Measurements from ENCODE around the gene C16orf46.

C16orf46 gene

DNA sequence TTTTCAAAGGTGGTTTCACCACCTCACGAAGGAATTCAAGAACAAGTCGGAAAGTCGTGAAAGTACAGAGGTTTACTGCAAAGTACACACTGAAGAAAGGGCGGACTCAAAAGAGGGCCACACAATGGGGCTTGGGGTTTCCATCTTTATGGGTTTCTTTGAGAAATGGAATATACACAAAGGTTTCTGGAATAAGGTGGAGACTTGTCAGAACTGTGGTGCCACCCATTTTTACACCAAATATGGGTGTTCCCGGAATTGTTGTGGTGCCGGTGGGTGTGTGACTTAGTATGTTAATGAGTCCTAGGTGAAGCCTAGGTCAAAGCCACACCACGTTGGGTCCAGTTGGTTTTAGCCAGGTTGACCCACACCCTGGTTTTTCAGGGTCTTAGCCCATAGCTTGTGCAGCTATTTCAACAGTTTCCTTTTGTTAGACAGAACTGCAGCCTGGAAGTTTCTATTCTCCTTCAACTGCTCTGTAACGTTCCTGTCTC lies 19.7 kb upstream of the C16orf46 start:
- H3K4me3 ChIP-seq (ENCODE audit: low read length), result peak overlapping the region; percentile 6; the same call in 1 of the 2 replicates
- TF ChIP-seq ZNF274 (IDR thresholded peaks at IDR 0.05; ENCODE audit: low read depth, low read length), result no peak

DNA sequence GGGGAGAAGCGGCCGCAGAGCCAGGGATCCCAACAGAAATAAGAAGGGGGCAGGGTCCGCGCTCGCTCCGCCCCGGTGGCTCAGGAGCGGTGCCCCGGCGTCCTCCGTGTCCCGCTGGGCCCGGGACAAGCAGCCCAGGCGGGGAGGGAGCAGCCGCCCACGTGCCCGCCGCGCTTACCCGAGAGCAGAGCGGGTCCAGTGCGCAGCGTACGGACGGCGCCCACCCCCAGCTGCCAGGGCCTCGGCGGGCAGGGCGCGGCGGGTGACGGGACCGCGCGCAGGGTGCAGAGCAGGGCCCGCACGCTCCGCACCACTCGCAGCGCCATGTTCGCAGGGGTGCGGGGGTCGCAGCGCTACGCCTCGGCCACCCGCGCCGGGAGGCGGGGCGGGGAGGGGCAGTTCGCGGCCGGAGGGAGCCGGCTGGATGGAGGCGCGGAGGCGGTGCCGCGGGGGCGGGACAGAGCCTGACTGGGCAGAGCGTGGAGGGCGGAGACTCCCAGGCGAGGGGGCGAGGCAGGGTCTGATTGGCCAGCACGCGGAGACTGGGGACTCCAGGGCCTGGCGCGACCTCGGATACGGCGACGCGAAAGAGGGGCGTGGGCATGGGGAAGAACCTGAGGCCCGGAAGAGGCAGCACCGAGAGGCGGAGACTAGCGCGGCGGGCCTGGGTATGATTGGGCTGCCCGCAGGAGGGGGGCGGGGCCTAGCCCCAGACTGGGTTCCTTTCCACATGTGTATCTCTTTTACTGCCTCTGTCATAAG lies 19.1 kb upstream of the C16orf46 start, which contains the start of gene GCSH:
Gene GCSH, minus strand, starts transcription at position 443 of the 762 bp plus-strand sequence. Its CDS starts 117 bp downstream, at position 326.
- H3K4me3 ChIP-seq (ENCODE audit: low read length), result peak within 1 kb of the TSS; percentile 95
- no peak for TF ChIP-seq ZNF274 (IDR thresholded peaks at IDR 0.05; ENCODE audit: low read depth, low read length)

DNA sequence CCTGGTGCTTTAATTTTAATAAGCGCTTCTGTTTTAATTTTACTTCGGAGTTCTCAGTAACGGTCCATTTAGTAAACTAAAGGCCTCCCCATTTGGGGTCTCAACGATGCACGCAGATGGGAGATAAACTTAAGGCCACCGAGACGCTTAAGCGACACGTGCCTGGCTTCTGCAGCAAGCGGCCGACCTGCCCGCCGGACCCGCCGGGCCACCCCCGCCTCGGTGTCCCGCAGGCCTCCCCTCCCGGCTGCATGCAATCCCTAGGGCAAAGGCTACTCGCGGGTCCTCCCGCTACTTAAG lies 18.6 kb upstream of the C16orf46 start:
- peak overlapping the region; percentile 95 for H3K4me3 ChIP-seq (ENCODE audit: low read length)
- no peak for TF ChIP-seq ZNF274 (IDR thresholded peaks at IDR 0.05; ENCODE audit: low read depth, low read length)

DNA sequence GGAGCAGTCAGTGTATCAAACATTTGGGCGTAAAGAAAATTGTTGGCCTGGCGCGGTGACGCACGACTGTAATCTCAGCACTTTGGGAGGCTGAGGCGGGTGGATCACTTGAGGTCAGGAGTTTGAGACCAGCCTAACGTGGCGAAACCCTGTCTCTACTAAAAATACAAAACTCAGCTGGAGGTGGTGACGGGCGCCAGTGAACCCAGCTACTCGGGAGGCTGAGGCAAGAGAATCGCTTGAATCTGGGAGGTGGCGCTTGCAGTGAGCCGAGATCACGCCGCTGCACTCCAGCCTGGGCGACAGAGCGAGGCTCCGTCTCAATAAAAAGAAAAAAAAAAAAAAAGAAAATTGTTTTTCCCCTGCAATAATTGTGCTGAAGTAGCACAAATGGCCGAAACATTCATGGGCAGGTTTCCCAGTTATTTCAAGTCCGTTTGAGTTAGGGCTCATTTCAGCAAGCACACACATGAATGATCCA lies 17.8 kb upstream of the C16orf46 start:
- no peak for TF ChIP-seq ZNF274 (IDR thresholded peaks at IDR 0.05; ENCODE audit: low read depth, low read length)
- no peak overlapping the region; the same call in 1 of the 2 replicates for H3K4me3 ChIP-seq (ENCODE audit: low read length)

DNA sequence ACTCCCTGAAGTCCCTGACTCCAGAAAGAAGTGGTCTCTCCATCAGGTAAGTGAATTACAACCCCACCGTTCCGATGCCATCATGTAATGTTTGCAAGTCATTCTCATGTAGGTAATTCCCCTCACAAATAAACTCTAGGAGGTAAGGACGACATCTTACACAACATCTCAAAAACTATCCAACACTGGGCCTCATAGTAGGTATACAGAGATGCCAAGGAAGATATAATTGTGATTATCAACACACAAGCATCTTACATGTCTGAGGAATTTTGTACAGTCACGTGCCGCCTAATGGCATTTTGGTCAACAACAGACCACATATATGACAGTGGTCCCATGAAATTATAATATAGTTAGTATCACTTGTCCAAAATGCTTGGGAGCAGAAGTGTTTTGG lies 11.8 kb upstream of the C16orf46 start:
- TF ChIP-seq ZNF274 (IDR thresholded peaks at IDR 0.05; ENCODE audit: low read depth, low read length), result no peak
- H3K4me3 ChIP-seq (ENCODE audit: low read length), result no peak overlapping the region

DNA sequence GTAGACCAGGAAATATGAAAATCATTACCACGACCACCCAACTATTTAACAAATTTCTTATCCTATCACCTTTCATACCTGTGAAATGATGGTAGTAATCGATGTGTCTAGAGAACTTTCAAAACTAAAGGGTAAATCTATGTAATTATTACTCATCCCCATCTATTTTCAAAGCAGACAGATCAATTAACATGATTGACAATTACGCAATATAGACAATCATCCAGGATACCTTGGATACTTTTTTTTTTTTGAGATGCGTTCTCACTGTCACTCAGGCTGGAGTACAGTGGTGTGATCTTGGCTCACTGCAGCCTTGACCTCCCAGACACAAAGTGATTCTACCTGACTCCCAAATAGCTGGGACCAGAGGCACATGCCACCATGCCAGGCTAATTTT lies 4.0 kb upstream of the C16orf46 start:
- no peak overlapping the region for H3K4me3 ChIP-seq (ENCODE audit: low read length)
- TF ChIP-seq ZNF274 (IDR thresholded peaks at IDR 0.05; ENCODE audit: low read depth, low read length), result no peak

DNA sequence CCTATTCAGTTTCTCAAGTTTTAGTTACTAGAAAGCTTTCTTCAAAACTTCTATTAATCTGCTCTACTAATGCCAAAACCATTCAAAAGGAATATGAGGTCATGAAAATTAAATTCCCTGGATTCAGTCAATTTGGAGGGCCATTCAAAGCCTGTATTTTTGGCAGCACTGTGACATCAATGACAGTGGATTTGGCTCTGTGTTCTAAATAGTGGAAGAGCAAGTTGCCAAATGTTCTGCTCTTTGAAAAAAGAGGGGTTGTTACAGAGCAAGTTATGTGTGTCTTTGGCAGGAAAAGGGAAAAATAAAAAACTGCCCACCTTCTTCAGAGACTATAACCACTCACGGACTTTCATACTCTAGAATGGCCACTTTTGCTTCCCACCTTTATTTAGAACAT lies 3.2 kb upstream of the C16orf46 start:
- H3K4me3 ChIP-seq (ENCODE audit: low read length), result no peak overlapping the region
- TF ChIP-seq ZNF274 (IDR thresholded peaks at IDR 0.05; ENCODE audit: low read depth, low read length), result no peak

DNA sequence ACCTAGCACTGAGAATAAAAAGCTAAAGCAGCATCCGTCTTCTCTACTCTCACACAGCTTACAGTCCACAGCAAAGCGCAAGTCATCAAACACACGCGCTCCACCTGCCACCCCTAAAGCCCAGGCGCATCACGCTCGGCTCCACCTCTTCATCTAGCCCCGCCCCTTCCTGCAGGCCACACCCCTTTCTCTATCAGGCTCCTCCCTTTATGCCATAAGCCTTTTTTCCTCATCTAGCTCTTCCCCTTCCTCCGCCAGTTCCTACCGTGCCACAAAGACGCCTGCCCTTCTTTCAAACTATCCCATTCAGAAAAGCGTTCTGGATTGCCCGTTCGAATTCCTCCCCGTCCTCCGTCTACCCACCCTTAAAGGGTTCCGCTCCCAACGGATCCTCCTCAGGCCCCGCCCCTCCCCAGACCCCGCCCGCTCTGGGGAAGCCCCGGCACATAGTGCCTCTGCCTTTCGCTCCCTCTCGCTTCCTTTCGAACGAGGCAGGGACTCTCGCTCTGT lies 417 bp downstream of the C16orf46 start:
- H3K4me3 ChIP-seq (ENCODE audit: low read length), result peak overlapping the region; percentile 74
- no peak for TF ChIP-seq ZNF274 (IDR thresholded peaks at IDR 0.05; ENCODE audit: low read depth, low read length)

DNA sequence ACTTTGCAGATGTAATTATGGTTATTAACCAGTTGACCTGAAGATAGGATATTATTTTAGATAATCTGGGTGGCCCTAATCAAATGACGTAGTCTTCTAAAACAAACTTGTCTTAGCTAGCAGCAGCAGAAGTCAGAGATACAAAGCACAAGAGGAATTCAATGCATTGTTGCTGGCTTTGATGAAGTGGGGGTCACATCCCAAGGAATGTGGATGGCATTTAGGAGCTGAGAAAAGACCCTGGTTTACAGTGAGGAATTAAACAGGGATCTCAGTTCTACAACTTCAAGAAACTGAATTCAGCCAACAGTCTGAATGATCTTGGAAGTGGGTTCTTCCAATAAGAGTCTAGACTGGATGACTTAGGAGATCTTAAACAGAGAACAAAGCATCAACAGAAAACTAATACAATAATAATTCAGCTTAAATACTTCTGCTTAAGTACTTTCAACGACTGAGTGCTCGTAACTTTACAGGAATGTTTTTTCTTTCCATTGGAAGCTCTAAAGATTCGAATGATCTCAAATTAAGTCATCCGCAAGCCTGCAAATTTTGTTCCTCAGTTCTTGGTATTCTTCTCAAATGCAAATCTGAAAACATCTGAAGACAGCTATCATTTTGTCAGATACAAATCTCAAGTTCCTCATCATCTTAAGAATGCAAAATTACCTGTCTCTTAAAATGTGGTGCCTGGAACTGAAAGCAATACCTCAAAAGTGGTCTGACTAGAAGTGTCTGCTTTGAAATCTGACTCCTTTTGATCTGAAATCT lies 3.3 kb downstream of the C16orf46 start:
- no peak for TF ChIP-seq ZNF274 (IDR thresholded peaks at IDR 0.05; ENCODE audit: low read depth, low read length)
- H3K4me3 ChIP-seq (ENCODE audit: low read length), result no peak overlapping the region

DNA sequence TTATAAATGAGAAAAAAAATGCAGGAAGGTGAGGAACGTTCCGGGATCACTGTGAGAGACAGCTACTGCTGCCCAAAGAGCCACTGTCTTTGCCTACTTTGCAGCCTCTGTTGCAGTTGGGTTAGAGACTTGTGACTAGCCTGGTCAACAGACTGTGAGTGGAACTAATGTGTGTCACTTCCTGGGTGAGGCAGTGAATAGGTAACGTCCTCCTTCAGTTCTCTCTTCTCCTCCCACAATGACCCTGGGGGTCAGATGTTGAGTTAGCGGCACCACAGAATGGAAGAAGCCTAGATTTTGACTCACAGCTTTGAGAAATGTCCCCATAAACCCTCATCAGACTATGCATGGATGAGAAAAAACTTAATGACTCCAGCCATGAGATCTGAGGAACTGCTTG lies 5.2 kb downstream of the C16orf46 start:
- no peak for TF ChIP-seq ZNF274 (IDR thresholded peaks at IDR 0.05; ENCODE audit: low read depth, low read length)
- H3K4me3 ChIP-seq (ENCODE audit: low read length), result no peak overlapping the region

DNA sequence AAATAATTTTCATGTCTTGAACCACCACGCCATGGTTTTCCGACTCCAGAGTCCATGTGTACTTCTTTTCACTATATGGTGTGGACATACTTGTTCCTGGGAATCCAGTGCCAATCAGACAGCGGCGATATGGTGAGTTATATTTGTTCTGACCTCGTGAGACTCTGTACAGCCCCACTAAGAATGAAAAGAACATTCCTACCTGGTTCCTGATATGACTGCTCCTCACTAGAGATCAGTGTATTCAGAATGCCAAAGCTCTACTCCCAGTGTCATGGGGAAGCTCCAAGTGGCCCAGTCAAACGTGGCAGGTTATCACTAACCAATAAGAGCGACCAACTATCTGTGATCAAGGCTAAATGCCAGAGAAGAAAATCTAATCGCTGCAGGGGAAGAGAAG lies 6.1 kb downstream of the C16orf46 start:
- TF ChIP-seq ZNF274 (IDR thresholded peaks at IDR 0.05; ENCODE audit: low read depth, low read length), result no peak
- H3K4me3 ChIP-seq (ENCODE audit: low read length), result no peak overlapping the region

DNA sequence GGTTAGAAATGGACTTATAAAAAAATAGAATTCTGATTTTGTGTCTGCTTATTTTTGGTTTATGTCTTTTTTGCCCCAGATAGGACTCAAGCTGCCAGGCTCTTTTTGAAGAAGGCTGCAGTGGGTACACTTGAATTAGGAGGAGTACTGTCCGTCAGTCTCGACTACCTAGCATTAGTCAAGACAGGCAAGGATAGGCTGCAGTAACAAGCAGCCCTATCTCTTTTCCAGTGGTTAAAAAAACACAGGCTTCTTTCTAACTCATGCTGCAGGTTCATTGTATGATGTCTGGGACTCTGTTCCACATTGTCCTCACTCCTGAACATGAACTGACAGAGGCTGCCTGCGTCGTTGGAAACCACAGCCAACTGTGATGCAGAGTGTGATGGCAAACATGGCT lies 8.0 kb downstream of the C16orf46 start:
- no peak overlapping the region for H3K4me3 ChIP-seq (ENCODE audit: low read length)
- no peak for TF ChIP-seq ZNF274 (IDR thresholded peaks at IDR 0.05; ENCODE audit: low read depth, low read length)

DNA sequence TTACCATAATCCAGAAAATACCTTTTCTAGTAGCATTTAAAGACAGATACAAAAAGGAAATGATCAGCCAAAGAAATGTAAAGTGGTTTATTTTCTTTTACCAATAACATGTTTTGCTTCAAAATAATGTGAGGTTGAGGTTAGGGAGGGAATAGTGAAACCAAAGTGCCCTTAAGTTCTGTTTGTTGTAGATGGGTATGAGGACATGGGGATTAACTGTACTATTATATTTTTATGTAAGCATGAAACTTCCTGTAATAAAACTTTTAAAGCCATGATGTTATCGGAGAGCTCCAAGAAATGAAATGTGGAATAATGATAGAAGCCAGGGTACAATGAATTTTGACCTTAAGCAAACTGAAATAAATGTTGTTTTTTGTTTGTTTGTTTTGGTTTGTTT lies 9.9 kb downstream of the C16orf46 start:
- no peak for TF ChIP-seq ZNF274 (IDR thresholded peaks at IDR 0.05; ENCODE audit: low read depth, low read length)
- H3K4me3 ChIP-seq (ENCODE audit: low read length), result no peak overlapping the region

DNA sequence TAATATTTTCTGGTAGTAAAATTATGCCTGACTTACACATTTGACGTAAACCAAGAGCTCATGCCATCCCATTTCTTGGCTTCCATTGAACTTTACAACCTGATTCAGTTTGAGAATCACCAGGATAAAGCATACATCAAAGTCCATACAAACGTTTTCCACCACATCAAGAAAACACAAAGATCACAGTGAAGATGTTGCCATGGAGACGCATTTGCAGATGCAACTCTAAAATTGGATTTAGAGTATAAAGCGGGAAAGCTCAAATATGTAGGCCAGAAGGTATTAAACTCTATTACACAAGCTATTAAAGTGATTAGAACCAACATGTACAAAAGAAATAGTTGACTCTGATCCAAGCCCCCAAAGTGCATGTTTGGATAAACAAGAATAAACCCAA lies 10.4 kb downstream of the C16orf46 start:
- H3K4me3 ChIP-seq (ENCODE audit: low read length), result no peak overlapping the region
- no peak for TF ChIP-seq ZNF274 (IDR thresholded peaks at IDR 0.05; ENCODE audit: low read depth, low read length)
